NCI-H146 (cell line): Measurements from ENCODE around the gene SLC24A3.

Experiments
- DNase-seq: peaks from one replicate; lab custom pipeline; 2025; lab: John Stamatoyannopoulos, UW

The SLC24A3 gene

DNA sequence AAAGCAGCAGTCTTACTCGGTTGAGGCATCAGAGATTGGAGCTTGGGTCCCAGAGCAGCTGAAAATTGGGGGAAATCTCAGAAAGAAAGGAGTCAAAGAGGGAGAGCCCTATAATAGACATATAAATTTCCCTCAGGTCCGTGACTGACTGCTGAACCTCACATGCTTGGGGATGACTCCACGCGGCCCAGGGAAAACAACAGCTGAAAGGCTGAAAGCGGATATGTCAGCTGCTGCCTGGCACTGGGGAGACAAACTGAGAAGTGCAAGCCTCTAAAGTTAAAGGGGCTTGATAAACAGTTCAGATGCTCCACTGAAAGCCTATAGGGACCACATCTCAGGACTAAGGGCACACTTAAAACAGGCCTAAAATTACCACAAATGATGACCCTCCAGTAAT is 289.7 kb downstream of the SLC24A3 start:
- no peak for DNase-seq

- no peak for DNase-seq
Measured at GRCh38 chr20:19504251-19504650, 291.8 kb downstream of the SLC24A3 start.

DNA sequence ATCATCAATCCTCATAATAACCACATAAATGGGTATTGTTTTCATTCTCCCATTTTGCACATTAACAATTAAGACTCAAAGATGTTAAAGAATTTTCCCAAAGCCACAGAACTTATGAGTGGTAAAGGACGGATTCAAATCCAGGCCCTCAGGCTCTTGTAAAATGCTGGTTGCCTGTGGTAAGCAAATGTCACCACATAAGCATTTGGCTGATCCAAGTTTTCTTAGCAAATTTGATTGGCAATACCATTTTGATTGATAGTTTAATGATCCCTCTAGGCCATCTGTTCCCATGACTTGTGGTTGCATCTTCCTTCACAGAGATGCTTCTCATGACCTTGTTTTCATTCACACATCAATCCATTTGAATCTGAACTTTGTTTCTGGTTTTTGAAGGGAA is 293.6 kb downstream of the SLC24A3 start:
- DNase-seq = no peak

DNA sequence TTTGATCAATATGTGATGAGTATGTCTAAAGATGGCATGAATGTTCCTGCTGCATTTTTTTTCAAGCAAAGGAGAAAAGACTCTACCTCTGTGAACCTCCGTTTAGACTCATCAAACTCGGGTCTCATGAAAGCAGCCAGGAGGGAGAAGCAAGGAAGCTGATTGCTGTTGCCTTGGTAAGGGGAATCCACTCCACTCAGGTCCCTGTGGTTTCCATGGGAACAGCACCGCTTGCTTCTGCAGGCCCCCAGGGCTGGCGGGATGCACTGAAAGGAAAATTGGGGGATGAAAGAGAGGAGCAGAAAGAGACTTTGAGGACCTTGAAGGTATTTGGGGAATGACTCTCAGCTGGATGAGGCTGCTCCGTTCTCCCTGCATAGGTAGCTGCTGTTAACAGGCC is 296.0 kb downstream of the SLC24A3 start:
- DNase-seq = no peak

DNA sequence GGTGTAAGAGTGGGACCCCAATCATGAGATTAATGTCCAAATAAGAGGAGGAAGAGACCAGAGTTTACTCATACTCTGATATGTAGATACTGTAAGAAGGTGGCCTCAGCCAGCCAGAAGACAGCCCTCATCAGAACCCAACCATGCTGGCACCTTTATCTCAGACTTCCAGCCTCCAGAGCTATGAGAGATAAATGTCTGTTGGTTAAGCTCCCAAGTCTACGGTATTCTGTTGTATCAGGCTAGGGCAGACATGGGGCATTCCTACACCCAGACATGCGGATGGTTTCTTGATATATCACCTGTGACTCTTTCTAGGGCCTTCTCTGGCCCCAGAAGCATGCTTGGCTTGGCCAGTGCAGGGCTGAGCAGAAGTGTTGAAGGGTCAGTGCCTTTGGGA is 298.2 kb downstream of the SLC24A3 start:
- DNase-seq = no peak

GRCh38 chr20:19511931-19512330 is 299.5 kb downstream of the SLC24A3 start:
- DNase-seq = no peak

DNA sequence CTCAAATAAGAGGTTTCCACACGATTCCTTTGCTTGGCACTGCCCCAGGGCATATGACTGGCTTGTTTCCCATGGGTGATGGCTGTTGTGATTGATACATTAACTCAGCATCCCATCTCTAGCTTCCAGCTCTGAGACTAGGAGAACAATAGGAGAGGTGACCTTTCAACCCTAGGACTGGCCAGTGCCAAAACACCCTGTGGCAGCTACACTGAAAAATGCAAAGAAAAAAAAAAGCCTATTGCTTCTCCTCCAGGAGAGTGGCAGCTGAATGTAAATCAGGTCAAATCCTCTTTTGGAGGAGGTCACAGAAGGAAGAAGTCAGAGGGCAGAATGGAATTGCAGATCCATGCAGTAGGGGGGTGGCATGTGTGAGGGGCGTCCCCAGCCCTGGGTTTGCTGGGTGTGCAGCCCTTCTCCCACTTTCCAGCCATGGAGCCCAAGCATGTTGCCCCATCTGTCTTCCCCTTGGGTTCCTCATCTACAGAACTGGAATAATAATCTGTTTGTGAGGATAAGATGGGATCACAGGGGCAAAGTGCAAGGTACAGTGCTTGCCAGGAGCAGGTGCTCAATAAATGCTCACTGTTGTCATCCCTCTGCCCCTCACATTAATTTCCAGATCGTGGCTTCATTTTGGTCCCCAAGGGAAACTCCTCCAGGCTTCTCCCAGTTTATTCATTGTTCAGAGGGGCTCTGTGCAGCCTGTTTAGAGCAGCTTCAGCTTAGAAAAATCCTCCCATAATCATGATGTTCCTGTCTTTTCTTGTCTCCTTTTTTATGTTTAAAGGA is 300.6 kb downstream of the SLC24A3 start:
- DNase-seq = no peak

GRCh38 chr20:19515074-19515473 is 302.6 kb downstream of the SLC24A3 start:
- no peak for DNase-seq

DNA sequence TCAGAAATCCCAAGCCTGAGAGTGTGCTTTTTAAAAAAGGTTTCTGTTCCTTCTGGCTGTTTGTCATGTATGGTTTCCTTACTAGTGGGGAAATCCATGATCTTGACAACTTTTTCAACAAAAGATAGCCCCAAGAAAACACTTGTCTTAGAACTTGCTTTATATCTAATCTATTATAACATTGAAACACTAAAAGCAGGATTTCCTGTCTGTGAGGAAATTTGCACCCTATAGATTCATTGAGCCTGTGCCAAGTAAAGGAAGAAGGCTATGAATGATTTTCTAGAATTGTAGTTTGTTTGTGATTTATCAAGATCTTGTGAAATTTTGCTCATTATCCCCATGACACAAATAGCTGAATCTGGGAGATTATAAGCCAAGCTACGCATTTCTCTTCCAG is 307.0 kb downstream of the SLC24A3 start:
- DNase-seq = no peak

DNA sequence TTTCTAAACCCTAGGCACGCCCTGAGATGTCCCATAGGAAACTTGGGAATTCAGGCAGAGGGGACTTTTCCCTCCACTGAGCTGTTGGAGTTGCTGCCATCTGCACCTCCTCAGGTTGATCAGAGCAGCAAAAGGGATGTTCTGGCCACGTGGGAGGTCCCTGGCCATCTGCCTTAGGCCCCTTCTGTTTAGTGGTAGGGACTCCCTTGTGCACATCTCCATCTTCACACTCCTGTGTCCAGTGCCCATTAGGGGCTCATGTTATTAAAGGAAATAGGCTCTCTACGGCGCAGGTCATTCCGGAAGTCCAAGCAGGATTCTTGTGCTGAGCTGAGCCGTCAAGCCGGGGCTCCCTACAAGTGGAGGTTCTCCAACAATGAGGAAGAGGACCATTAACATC is 307.8 kb downstream of the SLC24A3 start:
- DNase-seq = no peak

DNA sequence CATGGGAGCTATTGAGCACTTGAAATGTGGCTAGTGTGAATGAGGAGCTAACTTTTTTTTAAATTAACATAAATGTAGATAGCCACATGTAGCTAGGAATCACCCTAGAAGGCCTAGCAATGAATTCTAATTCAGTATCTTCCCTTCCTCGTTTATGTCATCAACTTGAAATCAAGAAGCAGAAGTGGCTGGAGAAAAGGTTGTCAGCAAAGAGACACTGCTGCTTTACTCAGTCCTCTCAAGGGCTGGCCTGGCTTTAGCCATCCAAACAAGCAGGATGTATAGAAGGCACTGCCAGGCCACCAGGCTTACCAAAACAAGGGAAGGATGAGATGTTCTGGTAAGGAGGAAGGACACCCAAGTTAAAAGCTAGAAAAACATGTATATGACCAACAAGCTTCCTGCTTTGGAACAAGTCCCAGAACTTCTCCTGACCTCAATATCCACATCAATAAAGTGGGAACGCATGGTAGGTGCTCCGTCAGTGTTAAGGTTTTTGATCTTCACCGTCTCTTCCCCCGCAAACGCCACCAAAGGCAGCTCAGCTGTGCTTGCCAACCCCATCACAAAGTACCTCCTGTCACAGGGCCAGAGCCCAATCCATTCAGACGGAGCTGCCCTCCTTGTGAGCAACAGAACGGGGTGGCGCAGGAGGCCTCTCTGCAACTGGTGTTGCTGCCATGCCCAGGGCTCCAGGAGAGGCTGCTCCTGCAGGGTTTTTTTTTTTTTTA is 309.8 kb downstream of the SLC24A3 start:
- DNase-seq = no peak

DNA sequence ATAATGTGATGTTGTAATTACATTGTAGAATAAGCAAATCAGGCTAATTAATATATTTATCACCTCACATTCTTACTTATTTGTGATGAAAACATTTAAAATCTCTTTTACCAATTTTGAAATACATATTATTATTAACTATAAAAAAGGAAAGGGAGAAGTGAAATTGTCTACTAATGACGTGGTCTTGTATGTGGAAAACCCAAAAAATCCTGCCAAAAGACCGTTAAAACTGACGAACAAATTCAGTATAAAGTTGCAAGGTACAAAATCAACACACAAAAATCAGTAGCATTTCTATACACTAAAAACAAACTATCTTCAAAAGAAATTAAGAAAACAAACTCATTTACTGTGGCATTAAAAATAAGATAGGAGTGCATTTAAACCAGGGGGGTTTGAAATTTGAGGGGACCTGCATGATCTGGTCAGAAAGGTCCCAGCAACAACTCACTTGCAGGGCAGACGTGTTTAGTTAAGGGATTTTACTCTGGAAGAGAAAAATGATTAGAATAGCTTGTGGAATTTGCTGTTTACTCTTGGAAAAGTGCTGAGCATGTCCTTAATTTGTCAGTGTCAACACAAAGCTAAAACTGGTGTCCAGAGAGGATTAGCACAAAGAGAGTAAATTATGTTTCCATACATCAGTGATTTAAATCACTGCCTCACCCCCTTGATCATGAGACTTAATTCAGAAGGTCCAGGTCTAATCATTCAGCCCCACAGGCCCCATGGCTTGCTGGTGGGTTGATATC is 310.6 kb downstream of the SLC24A3 start:
- DNase-seq = no peak

DNA sequence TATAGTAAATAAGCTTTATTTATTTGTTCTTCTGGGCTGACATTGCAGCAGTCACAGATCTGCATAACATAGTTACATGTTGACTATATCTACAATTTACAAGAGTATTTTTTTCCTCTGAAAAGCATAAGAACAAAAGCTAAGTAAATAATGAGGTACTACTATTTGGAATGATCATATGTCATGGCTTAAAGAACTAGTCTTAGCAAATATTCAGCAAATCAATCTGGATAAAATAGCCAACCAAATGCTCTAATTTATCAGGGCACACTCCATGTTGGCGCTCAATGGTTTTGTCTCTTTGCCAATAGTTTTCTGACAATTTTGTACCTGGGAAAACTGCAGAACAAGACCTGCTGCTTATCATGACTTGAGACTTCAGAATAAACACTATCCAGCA is 312.2 kb downstream of the SLC24A3 start:
- no peak for DNase-seq

- DNase-seq = no peak
Measured at GRCh38 chr20:19527509-19527908, 315.1 kb downstream of the SLC24A3 start.

DNA sequence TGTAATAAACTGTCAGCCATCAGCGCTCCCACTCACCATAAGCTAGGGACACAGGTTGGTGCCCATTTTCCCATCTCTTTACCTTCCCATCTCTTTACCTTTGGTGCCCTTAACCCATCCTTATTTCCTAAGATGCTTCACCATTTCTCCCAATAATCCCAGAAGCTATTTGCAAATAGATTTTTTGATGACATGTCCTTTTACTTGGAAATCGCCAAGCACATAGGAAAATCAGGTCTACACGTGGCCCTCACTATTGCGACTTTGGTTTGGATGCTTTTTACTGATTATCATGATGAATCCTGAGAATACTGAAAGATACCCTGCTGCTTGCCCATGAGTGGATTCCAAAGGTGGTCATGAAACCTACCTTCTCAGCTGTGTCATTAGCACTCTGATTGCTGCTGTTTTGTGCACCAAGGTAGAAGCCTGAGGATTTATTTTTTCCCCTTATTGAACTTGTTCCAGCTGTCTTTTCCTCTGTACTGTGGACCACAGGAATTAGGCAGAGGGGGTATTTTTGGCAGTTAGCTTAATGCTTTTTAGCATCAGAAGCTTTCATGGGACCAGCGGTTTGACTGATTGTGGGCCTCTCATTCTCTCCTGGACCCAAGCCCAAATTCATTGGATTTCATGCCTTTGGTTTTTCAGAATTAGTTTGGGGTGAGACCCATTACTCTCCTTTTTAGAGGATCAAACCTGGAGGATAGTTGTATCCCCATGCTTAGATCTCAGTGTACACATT is 316.0 kb downstream of the SLC24A3 start:
- no peak for DNase-seq

- no peak for DNase-seq
Measured at GRCh38 chr20:19530006-19530405, 317.6 kb downstream of the SLC24A3 start.

GRCh38 chr20:19531446-19531845 is 319.0 kb downstream of the SLC24A3 start:
- DNase-seq = no peak

DNA sequence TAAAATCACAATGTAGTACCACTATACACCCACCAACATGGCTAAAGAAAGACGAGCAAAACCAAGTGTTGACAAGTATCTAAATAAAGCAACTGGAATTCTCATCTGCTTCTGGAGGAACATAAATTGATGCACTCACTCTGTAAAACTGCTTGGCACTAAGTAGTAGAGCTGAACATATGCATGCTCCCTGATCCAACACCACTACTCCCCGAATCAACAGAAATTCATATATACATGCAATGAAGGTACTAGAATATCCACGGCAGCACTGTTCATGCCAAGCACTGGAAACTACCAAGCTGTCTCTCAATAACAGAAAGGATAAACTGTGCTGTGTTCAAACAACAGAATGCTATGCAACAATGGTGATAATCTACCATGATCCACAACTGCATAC is 326.1 kb downstream of the SLC24A3 start:
- no peak for DNase-seq

- DNase-seq = no peak
Measured at GRCh38 chr20:19539191-19539590, 326.7 kb downstream of the SLC24A3 start.

DNA sequence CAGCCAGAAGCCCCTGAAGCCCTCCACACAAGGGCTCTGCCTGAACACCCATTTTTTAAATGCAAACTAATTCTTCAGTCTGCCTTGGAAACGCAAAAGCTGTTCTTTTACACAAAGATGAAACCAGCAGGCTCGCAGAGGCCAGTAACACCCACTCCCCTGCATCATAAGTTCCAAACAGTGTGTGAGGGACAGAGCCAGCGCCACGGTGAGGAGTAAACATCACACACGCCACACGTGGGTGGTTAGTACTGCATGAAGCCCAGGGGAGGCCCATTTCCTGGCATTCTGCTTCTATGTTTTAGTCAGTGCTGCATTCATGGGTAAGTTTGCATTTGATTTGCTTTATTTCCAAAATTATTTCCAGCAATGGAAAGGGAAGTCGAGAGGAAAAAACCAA is 327.9 kb downstream of the SLC24A3 start:
- no peak for DNase-seq

GRCh38 chr20:19543101-19543500 is 330.7 kb downstream of the SLC24A3 start:
- DNase-seq = no peak

DNA sequence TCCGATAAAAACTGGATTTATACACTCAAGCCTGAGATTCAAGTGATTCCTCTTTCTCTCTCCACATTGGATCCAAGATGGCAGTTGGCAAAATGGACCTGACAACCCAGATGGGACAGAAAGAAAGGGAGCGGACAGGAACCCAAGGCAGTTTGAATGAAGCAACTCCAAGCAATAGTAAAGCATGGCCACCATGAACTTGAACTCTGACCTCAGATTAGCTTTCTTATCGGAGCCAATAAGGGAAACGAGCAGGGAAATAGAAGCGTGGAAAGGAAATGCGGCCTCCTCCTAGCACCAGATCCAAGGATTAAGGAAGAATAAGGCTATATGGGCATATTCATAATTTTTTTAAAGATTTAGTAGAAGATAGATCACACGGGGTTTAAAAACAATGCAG is 332.2 kb downstream of the SLC24A3 start:
- no peak for DNase-seq
